Spleen (tissue), 3 donors: Measurements from ENCODE around the gene CNOT10.

Source experiments
- POLR2A ChIP-seq, 3 donors: fragments of 450-650 bp; IDR thresholded peaks; one replicate each; pipeline ENCODE4 v1.5.1; 2017; ENCODE audit warnings: antibody characterized with exemption in 3 of 3, mild to moderate bottlenecking in 1 of 3
- POLR2AphosphoS5 ChIP-seq, 3 donors: sonication (generic); formaldehyde crosslinking; IDR thresholded peaks; one replicate each; pipeline ENCODE4 v1.5.1; 2017; ENCODE audit warnings: antibody characterized with exemption in 3 of 3

GRCh38 chr3:32816439-32817256 is 131.7 kb downstream of the CNOT10 start:
- TF ChIP-seq POLR2AphosphoS5 (IDR thresholded peaks at IDR 0.05) (no peak), POLR2A (IDR thresholded peaks at IDR 0.05) (no peak)
